ENCODE measurements around the gene MZF1.

GRCh38 chr19:58557221-58558065 is 15.7 kb downstream of the MZF1 start:
- TF ChIP-seq POLR2A (IDR thresholded peaks at IDR 0.05) = no peak
- TF ChIP-seq, protein P1, sequence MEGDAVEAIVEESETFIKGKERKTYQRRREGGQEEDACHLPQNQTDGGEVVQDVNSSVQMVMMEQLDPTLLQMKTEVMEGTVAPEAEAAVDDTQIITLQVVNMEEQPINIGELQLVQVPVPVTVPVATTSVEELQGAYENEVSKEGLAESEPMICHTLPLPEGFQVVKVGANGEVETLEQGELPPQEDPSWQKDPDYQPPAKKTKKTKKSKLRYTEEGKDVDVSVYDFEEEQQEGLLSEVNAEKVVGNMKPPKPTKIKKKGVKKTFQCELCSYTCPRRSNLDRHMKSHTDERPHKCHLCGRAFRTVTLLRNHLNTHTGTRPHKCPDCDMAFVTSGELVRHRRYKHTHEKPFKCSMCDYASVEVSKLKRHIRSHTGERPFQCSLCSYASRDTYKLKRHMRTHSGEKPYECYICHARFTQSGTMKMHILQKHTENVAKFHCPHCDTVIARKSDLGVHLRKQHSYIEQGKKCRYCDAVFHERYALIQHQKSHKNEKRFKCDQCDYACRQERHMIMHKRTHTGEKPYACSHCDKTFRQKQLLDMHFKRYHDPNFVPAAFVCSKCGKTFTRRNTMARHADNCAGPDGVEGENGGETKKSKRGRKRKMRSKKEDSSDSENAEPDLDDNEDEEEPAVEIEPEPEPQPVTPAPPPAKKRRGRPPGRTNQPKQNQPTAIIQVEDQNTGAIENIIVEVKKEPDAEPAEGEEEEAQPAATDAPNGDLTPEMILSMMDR (IDR thresholded peaks at IDR 0.05) = no peak

All from adrenal gland (tissue), 5 donors.